HG03095 (cell line): ENCODE measurements around the gene YWHAB.

ENCODE experiments used
- ATAC-seq: cut with Tn5 transposase; IDR thresholded peaks from one replicate; pipeline ENCODE4 v1.9.1; 2021; ENCODE audit warnings: moderate library complexity; ENCODE audit not compliant: unreplicated experiment

Gene YWHAB

GRCh38 chr20:44911264-44911921 is 25.9 kb downstream of the YWHAB start:
- no peak for ATAC-seq

- ATAC-seq: no peak
Observed at GRCh38 chr20:44912189-44912588, 26.7 kb downstream of the YWHAB start.

- ATAC-seq: no peak
Observed at GRCh38 chr20:44914924-44915323, 29.4 kb downstream of the YWHAB start.

GRCh38 chr20:44916586-44916985 is 31.1 kb downstream of the YWHAB start:
- ATAC-seq: no peak

- ATAC-seq: no peak
Observed at GRCh38 chr20:44917399-44917798, 31.9 kb downstream of the YWHAB start.

- ATAC-seq: no peak
Observed at GRCh38 chr20:44918342-44918741, 32.8 kb downstream of the YWHAB start.

- ATAC-seq: no peak
Observed at GRCh38 chr20:44918761-44919160, 33.3 kb downstream of the YWHAB start.

GRCh38 chr20:44921447-44921846 is 35.9 kb downstream of the YWHAB start:
- ATAC-seq: no peak

- no peak for ATAC-seq
Observed at GRCh38 chr20:44924541-44924940, 39.0 kb downstream of the YWHAB start.

- ATAC-seq: no peak
Observed at GRCh38 chr20:44928595-44928994, 43.1 kb downstream of the YWHAB start.

GRCh38 chr20:44930517-44931168 is 45.1 kb downstream of the YWHAB start:
- no peak for ATAC-seq

- no peak for ATAC-seq
Observed at GRCh38 chr20:44931911-44932310, 46.4 kb downstream of the YWHAB start.

- no peak for ATAC-seq
Observed at GRCh38 chr20:44932916-44933315, 47.4 kb downstream of the YWHAB start.

- ATAC-seq: no peak
Observed at GRCh38 chr20:44936510-44936909, 51.0 kb downstream of the YWHAB start.

- no peak for ATAC-seq
Observed at GRCh38 chr20:44938637-44939036, 53.1 kb downstream of the YWHAB start.

GRCh38 chr20:44941120-44941691 is 55.7 kb downstream of the YWHAB start:
- no peak for ATAC-seq

GRCh38 chr20:44942264-44942973 is 56.9 kb downstream of the YWHAB start:
- ATAC-seq: no peak

GRCh38 chr20:44943828-44944227 is 58.3 kb downstream of the YWHAB start:
- no peak for ATAC-seq

GRCh38 chr20:44945261-44945660 is 59.8 kb downstream of the YWHAB start:
- no peak for ATAC-seq

GRCh38 chr20:44946271-44946852 is 60.9 kb downstream of the YWHAB start:
- ATAC-seq: no peak

- ATAC-seq: no peak
Observed at GRCh38 chr20:44948107-44948506, 62.6 kb downstream of the YWHAB start.
